Karpas-422 (cell line): ENCODE results near the gene SLC22A4. TPM values are rescaled to one million over a fixed set of nuclear protein-coding genes. Genes with fewer than 3 reads are reported as not detected.
A peak's percentile ranks its signal among the peaks of the same experiment; 100 is the strongest.

Source experiments
- DNase-seq: peaks from one replicate; pipeline ENCODE4 v3.0.0-alpha.2; 2015
- H2AFZ ChIP-seq: fragments of 200-600 bp; sonication (generic); 2 replicates; pipeline ENCODE4 v1.6.1; 2014; ENCODE audit warnings: antibody characterized with exemption, low read length, mixed read lengths
- H3K27ac ChIP-seq: fragments of 200-600 bp; sonication (generic); 2 replicates; pipeline ENCODE4 v1.5.1; 2014; ENCODE audit warnings: mild to moderate bottlenecking, low read length, moderate library complexity
- H3K27me3 ChIP-seq: fragments of 200-600 bp; sonication (generic); 2 replicates; pipeline ENCODE4 v1.6.1; 2014; ENCODE audit warnings: low read length, mixed read lengths
- H3K36me3 ChIP-seq: fragments of 200-600 bp; sonication (generic); 2 replicates; pipeline ENCODE4 v1.6.1; 2014; ENCODE audit warnings: low read length, mixed read lengths; ENCODE audit not compliant: insufficient read depth
- H3K4me1 ChIP-seq: fragments of 200-600 bp; sonication (generic); 2 replicates; pipeline ENCODE4 v1.6.1; 2014; ENCODE audit warnings: mild to moderate bottlenecking, low read length, mixed read lengths
- H3K4me2 ChIP-seq: fragments of 200-600 bp; sonication (generic); 2 replicates; pipeline ENCODE4 v1.6.1; 2014; ENCODE audit warnings: low read length, low read depth, mild to moderate bottlenecking; ENCODE audit not compliant: poor library complexity, severe bottlenecking
- H3K4me3 ChIP-seq: fragments of 200-600 bp; sonication (generic); 2 replicates; pipeline ENCODE4 v1.5.1; 2014; ENCODE audit warnings: mild to moderate bottlenecking, antibody characterized with exemption, low read length, mixed read lengths
- H3K79me2 ChIP-seq: fragments of 200-600 bp; sonication (generic); 2 replicates; pipeline ENCODE4 v1.6.1; 2014; ENCODE audit warnings: mild to moderate bottlenecking, low read length, mixed read lengths
- H3K9ac ChIP-seq: fragments of 200-600 bp; sonication (generic); 2 replicates; pipeline ENCODE4 v1.6.0; 2014; ENCODE audit warnings: low read length
- H3K9me2 ChIP-seq: fragments of 200-600 bp; sonication (generic), shearing (Covaris generic); replicated peaks from 2 replicates; pipeline ENCODE4 v1.6.0; 2014; ENCODE audit warnings: mild to moderate bottlenecking, low read length, moderate library complexity; ENCODE audit not compliant: insufficient read depth
- H3K9me3 ChIP-seq: fragments of 300-700, 200-600 bp; sonication (generic); 2 replicates; pipeline ENCODE4 v1.6.1; 2014; ENCODE audit warnings: low read length, mixed read lengths
- H4K20me1 ChIP-seq: fragments of 200-600 bp; sonication (generic); 2 replicates; pipeline ENCODE4 v1.6.1; 2014; ENCODE audit warnings: mild to moderate bottlenecking, antibody characterized with exemption, low read length, low read depth; ENCODE audit not compliant: insufficient read depth
- total RNA-seq: library from RNA; depleted of rRNA; stranded (reverse); fragments of >200 nt; shearing (Covaris generic); gene quantifications from 2 replicates; pipeline ENCODE4 v1.2.3, GENCODE V29; 2014; ENCODE audit warnings: low replicate concordance

The SLC22A4 gene
- total RNA-seq, 1 experiment from 2014 or later = 0.52 TPM

- Histone ChIP-seq H3K4me2 (peak overlapping the region; percentile 96), H3K36me3 (no peaks in the 10 kb centered on the region), H3K79me2 (no peaks in the 10 kb centered on the region), H3K4me3 (peak overlapping the region; percentile 73), H3K9me2 (no peaks in the 10 kb centered on the region), H3K9me3 (no peaks in the 10 kb centered on the region), H3K4me1 (peaks cover 29% of the 10 kb centered on the region), H3K9ac (peak overlapping the region; percentile 74), H2AFZ (peak overlapping the region; percentile 99), H3K27me3 (no peaks in the 10 kb centered on the region), H3K27ac (no peak overlapping the region), H4K20me1 (no peaks in the 10 kb centered on the region)
- peak; percentile 75 for DNase-seq
These were observed 865 bp upstream of the SLC22A4 start for GRCh38 chr5:132293066-132293991.

- Histone ChIP-seq H2AFZ (peak overlapping the region; percentile 99), H3K79me2 (no peaks in the 10 kb centered on the region), H3K9me3 (no peaks in the 10 kb centered on the region), H3K9me2 (no peaks in the 10 kb centered on the region), H3K4me1 (peaks cover 29% of the 10 kb centered on the region), H3K9ac (peak overlapping the region; percentile 74), H3K4me2 (peak overlapping the region; percentile 96), H4K20me1 (no peaks in the 10 kb centered on the region), H3K27ac (no peak overlapping the region), H3K36me3 (no peaks in the 10 kb centered on the region), H3K27me3 (no peaks in the 10 kb centered on the region), H3K4me3 (peak overlapping the region; percentile 73)
- no peak for DNase-seq
These were observed 722 bp downstream of the SLC22A4 start for GRCh38 chr5:132294728-132295504.

GRCh38 chr5:132295505-132296411 is 1.6 kb downstream of the SLC22A4 start:
- Histone ChIP-seq H4K20me1 (no peaks in the 10 kb centered on the region), H3K9me2 (no peaks in the 10 kb centered on the region), H3K9me3 (no peaks in the 10 kb centered on the region), H3K27ac (no peak overlapping the region), H3K9ac (no peak overlapping the region), H3K27me3 (no peaks in the 10 kb centered on the region), H3K4me1 (peaks cover 29% of the 10 kb centered on the region), H3K79me2 (no peaks in the 10 kb centered on the region), H3K36me3 (no peaks in the 10 kb centered on the region), H2AFZ (no peak overlapping the region), H3K4me2 (no peak overlapping the region), H3K4me3 (no peak overlapping the region)
- DNase-seq = no peak

GRCh38 chr5:132296412-132297016 is 2.3 kb downstream of the SLC22A4 start:
- peaks cover 29% of the 10 kb centered on the region for H3K4me1 ChIP-seq
- DNase-seq = no peak
- no peaks in the 10 kb centered on the region for H3K79me2 ChIP-seq
- H3K4me3 ChIP-seq = no peak overlapping the region
- no peaks in the 10 kb centered on the region for H3K27me3 ChIP-seq
- no peaks in the 10 kb centered on the region for H3K9me3 ChIP-seq
- H2AFZ ChIP-seq = no peak overlapping the region
- no peaks in the 10 kb centered on the region for H3K36me3 ChIP-seq
- H3K9ac ChIP-seq = no peak overlapping the region
- H3K4me2 ChIP-seq = no peak overlapping the region
- H4K20me1 ChIP-seq = no peaks in the 10 kb centered on the region
- no peak overlapping the region for H3K27ac ChIP-seq
- no peaks in the 10 kb centered on the region for H3K9me2 ChIP-seq

GRCh38 chr5:132297211-132297940 is 3.2 kb downstream of the SLC22A4 start:
- no peaks in the 10 kb centered on the region for H3K9me2 ChIP-seq
- H3K9me3 ChIP-seq = no peaks in the 10 kb centered on the region
- no peak overlapping the region for H3K9ac ChIP-seq
- H3K4me2 ChIP-seq = no peak overlapping the region
- no peaks in the 10 kb centered on the region for H3K36me3 ChIP-seq
- DNase-seq = no peak
- H4K20me1 ChIP-seq = no peaks in the 10 kb centered on the region
- H3K4me1 ChIP-seq = peaks cover 29% of the 10 kb centered on the region
- H3K4me3 ChIP-seq = no peak overlapping the region
- no peak overlapping the region for H2AFZ ChIP-seq
- no peaks in the 10 kb centered on the region for H3K27me3 ChIP-seq
- H3K79me2 ChIP-seq = no peaks in the 10 kb centered on the region
- no peak overlapping the region for H3K27ac ChIP-seq

GRCh38 chr5:132298298-132299212 is 4.4 kb downstream of the SLC22A4 start:
- H4K20me1 ChIP-seq = 0 out of 2 replicates have a peak, but pooled peaks cover 3% of the 10 kb centered on the region
- DNase-seq = no peak
- H3K9me3 ChIP-seq = no peaks in the 10 kb centered on the region
- H3K9me2 ChIP-seq = no peaks in the 10 kb centered on the region
- no peaks in the 10 kb centered on the region for H3K79me2 ChIP-seq
- H3K4me1 ChIP-seq = peaks cover 19% of the 10 kb centered on the region
- no peaks in the 10 kb centered on the region for H3K27me3 ChIP-seq
- no peak overlapping the region for H3K9ac ChIP-seq
- H3K4me2 ChIP-seq = no peak overlapping the region
- H2AFZ ChIP-seq = no peak overlapping the region
- H3K27ac ChIP-seq = no peak overlapping the region
- no peak overlapping the region for H3K4me3 ChIP-seq
- no peaks in the 10 kb centered on the region for H3K36me3 ChIP-seq
